ENCODE results near the gene MRAS. TPM values are rescaled to one million over a fixed set of nuclear protein-coding genes. Genes with fewer than 3 reads are reported as not detected.

MRAS gene
- total RNA-seq, 4 donors from 2014 or later: 107 to 289 (median 171) TPM

GRCh38 chr3:138370321-138370720 lies 21.9 kb downstream of the MRAS start:
- DNase-seq (ENCODE audit: low spot score in 2 of 2): no peak
- Histone ChIP-seq H3K4me1 (peaks cover 0 to 86% (median 51%) of the 10 kb centered on the region in 4 donors), H3K9me3 (no peaks in the 10 kb centered on the region), H3K27ac (peak overlapping the region in 3 of 4 donors; percentile 55 to 91 (median 85)), H3K4me3 (no peak overlapping the region), H3K27me3 (no peaks in the 10 kb centered on the region), H3K36me3 (peaks cover 0 to 23% (median 0%) of the 10 kb centered on the region in 3 donors)
- whole genome bisulfite sequencing, 2 donors: 71 to 79% methylated on average over 8 of the region's 8 CpGs
- TF ChIP-seq CTCF (IDR thresholded peaks at IDR 0.05) (no peak), EP300 (IDR thresholded peaks at IDR 0.05) (no peak), POLR2A (IDR thresholded peaks at IDR 0.05) (no peak)

- peaks cover 0 to 23% (median 0%) of the 10 kb centered on the region in 3 donors for H3K36me3 ChIP-seq
- H3K27ac ChIP-seq: peak overlapping the region in 3 of 4 donors; percentile 18 to 91 (median 68)
- TF ChIP-seq POLR2A (IDR thresholded peaks at IDR 0.05) (no peak), CTCF (IDR thresholded peaks at IDR 0.05) (no peak), EP300 (IDR thresholded peaks at IDR 0.05) (no peak)
- H3K27me3 ChIP-seq: no peaks in the 10 kb centered on the region
- H3K9me3 ChIP-seq: no peaks in the 10 kb centered on the region
- DNase-seq (ENCODE audit: low spot score in 2 of 2): no peak
- WGBS, 2 donors: 77 to 85% methylated on average over 9 of the region's 9 CpGs
- H3K4me3 ChIP-seq: no peak overlapping the region
- peaks cover 0 to 86% (median 46%) of the 10 kb centered on the region in 4 donors for H3K4me1 ChIP-seq
Measured at GRCh38 chr3:138371070-138371965, 22.9 kb downstream of the MRAS start.

GRCh38 chr3:138373087-138373735 lies 24.8 kb downstream of the MRAS start:
- H3K9me3 ChIP-seq: no peaks in the 10 kb centered on the region
- DNase-seq (ENCODE audit: low spot score in 2 of 2): no peak
- peaks cover 0 to 86% (median 30%) of the 10 kb centered on the region in 4 donors for H3K4me1 ChIP-seq
- WGBS, 2 donors: 88 to 91% methylated on average over 7 of the region's 7 CpGs
- no peak for TF ChIP-seq POLR2A (IDR thresholded peaks at IDR 0.05)
- no peak for TF ChIP-seq CTCF (IDR thresholded peaks at IDR 0.05)
- TF ChIP-seq EP300 (IDR thresholded peaks at IDR 0.05): no peak
- H3K27ac ChIP-seq: peak overlapping the region in 1 of 4 donors; percentile 68
- no peak overlapping the region for H3K4me3 ChIP-seq
- no peaks in the 10 kb centered on the region for H3K27me3 ChIP-seq
- H3K36me3 ChIP-seq: peaks cover 0 to 34% (median 0%) of the 10 kb centered on the region in 3 donors

- no peak for DNase-seq (ENCODE audit: low spot score in 2 of 2)
- TF ChIP-seq EP300 (IDR thresholded peaks at IDR 0.05): no peak
- TF ChIP-seq POLR2A (IDR thresholded peaks at IDR 0.05): no peak
- TF ChIP-seq CTCF (IDR thresholded peaks at IDR 0.05): no peak
- H3K27ac ChIP-seq: no peak overlapping the region
- no peaks in the 10 kb centered on the region for H3K9me3 ChIP-seq
- H3K27me3 ChIP-seq: no peaks in the 10 kb centered on the region
- H3K4me1 ChIP-seq: peaks cover 0 to 83% (median 27%) of the 10 kb centered on the region in 4 donors
- WGBS, 2 donors: 99% methylated on average over 5 of the region's 5 CpGs
- no peak overlapping the region for H3K4me3 ChIP-seq
- H3K36me3 ChIP-seq: peaks cover 0 to 39% (median 0%) of the 10 kb centered on the region in 3 donors
Measured at GRCh38 chr3:138373736-138374094, 25.3 kb downstream of the MRAS start.
